GM12865 (cell line): ENCODE data around the gene MT1B.

Source experiments
- DNase-seq: peaks from one replicate; pipeline ENCODE4 v3.0.0; 2010; ENCODE audit warnings: low read depth
- H3K4me3 ChIP-seq: 2 replicates; pipeline ENCODE4 v1.5.1; 2011; ENCODE audit warnings: mild to moderate bottlenecking, low read depth, low read length, control low read depth
- TF ChIP-seq, protein P1 (sequence below): IDR thresholded peaks from 2 replicates; pipeline ENCODE4 v1.5.1; 2011; ENCODE audit warnings: low read length, control low read depth, low read depth, inconsistent platforms; ENCODE audit not compliant: insufficient read depth; ENCODE audit errors: missing control alignments

The MT1B gene

DNA sequence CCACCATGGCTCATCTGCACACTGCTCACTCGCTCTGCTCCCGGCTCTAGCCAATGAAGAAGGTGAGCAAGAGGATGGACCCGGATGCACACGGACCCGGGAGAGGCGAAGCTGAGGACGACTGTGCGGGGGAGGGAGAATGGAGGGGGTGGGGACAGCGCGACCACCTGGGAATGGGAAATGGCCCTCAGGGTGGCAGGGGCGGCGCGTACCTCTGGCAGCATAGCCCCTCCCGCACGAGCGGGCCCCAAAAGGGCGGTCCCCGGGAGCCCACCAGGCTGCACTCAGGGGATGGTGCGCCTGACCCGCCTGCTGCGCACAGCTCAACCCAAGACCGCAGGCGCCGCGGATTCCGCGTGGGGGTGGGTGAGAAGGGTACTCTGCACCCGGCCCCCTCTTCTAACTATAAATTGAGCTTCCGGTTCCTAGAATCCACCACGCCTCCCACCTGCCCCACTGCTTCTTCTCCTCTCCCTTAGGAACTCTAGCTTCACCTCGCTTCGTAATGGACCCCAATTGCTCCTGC is 24.1 kb downstream of the MT1B start:
- TF ChIP-seq, protein P1, sequence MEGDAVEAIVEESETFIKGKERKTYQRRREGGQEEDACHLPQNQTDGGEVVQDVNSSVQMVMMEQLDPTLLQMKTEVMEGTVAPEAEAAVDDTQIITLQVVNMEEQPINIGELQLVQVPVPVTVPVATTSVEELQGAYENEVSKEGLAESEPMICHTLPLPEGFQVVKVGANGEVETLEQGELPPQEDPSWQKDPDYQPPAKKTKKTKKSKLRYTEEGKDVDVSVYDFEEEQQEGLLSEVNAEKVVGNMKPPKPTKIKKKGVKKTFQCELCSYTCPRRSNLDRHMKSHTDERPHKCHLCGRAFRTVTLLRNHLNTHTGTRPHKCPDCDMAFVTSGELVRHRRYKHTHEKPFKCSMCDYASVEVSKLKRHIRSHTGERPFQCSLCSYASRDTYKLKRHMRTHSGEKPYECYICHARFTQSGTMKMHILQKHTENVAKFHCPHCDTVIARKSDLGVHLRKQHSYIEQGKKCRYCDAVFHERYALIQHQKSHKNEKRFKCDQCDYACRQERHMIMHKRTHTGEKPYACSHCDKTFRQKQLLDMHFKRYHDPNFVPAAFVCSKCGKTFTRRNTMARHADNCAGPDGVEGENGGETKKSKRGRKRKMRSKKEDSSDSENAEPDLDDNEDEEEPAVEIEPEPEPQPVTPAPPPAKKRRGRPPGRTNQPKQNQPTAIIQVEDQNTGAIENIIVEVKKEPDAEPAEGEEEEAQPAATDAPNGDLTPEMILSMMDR = no peak
- DNase-seq = no peak
- no peak overlapping the region for H3K4me3 ChIP-seq

DNA sequence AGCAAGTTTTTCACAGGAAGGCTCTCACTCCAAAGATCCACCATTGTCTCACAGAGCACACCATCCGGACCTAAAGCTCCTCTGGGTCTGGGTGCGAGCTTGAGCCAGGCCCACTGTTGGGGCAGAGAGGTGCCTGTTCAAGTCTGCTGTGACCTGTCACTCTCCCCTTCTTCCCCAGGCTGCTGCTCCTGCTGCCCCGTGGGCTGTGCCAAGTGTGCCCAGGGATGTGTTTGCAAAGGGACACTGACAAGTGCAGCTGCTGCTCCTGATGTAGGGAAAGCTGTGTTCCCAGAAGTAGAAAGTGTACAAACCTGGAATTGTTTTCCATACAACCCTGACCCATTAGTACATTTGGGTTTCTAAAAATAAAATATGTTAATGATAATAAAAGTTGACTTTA is 25.8 kb downstream of the MT1B start:
- TF ChIP-seq, protein P1 = no peak
- no peak for DNase-seq
- H3K4me3 ChIP-seq = no peak overlapping the region

DNA sequence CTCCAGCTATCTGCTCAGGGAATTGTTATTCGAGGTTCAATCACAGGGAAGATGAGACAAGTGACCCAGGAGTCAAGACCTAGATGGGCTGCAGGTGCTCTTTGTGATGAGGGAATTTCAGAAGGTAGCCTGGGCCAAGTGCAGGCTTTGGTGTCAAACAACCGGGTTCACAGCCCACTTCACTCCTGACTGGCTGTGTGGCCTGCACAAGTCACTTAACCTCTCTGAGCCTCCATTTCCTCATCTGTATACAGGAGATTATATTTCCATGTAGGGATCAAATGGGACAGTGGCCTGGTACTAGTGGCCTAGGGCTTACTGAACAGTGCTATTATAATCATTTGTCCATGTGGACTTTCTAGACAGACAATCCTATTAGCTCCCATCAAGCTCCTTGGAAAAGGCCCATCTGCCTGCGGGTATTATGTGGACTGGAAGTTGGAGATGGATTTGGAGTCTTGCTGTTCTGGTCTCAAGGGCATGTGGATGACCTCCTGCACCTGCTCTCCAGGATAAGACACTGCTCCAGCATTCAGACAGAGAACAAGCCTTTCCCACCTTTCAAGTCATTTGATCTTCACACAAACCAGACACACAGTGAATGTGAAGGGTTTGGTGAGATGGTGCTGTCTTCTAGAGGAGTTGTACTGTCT is 27.5 kb downstream of the MT1B start:
- H3K4me3 ChIP-seq = no peak overlapping the region
- no peak for DNase-seq
- TF ChIP-seq, protein P1 = no peak

DNA sequence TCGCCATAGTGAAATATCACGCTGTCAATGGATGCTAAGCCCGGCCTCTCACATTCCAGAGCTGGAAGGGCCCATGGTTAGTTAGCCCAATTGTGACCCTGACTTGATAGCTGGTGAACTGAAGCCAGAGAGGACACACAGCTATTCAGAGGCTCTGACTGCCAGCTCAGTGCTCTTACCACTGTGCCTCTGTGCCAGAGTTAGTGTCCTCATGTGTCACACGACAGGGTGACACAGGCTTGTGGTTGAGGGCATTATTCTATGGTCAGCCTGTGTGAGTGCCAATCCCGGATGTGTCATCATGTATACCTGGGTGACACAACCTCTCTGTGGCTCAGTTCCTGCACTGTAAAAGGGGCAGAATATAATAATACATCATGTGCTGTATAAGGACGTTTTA is 28.1 kb downstream of the MT1B start:
- TF ChIP-seq, protein P1 = no peak
- no peak for DNase-seq
- no peak overlapping the region for H3K4me3 ChIP-seq

DNA sequence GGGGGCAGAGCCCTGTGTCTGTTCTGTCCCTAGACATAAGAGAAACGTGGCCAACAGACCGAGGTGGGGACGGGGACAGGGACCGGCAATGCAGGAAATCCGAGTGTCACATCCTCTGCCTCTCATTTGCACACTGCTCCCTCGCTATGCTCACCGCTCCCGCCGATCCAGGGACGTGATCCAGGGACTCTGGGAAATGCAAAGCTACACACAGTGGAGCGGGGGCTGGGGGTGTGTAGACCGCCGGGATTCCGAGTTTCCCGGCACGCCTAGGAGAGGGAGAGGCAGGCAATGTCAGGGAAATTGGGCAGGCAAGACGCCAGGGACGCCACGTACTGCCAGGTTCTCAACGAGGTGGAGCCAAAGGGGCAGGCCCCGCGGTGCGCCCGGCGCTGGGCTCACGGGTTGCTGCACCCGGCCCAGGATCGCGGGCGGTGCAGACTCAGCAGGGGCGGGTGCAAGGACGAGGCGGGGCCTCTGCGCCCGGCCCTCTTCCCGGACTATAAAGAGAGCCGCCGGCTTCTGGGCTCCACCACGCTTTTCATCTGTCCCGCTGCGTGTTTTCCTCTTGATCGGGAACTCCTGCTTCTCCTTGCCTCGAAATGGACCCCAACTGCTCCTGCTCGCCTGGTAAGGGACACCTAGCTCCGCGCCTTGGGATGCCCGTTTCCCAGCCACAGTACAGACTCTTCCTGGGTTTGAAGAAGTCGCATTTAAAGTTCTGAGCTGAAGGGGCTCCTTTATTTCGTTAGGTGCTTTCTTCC is 30.4 kb downstream of the MT1B start, which contains the start of gene MT1X:
TSS of gene MT1X (plus strand) at position 532 of the 764 bp plus-strand sequence. CDS start at position 603, 71 bp downstream.
- DNase-seq = peak; percentile 94
- H3K4me3 ChIP-seq = peak within 1 kb of the TSS; percentile 63
- TF ChIP-seq, protein P1 = no peak

DNA sequence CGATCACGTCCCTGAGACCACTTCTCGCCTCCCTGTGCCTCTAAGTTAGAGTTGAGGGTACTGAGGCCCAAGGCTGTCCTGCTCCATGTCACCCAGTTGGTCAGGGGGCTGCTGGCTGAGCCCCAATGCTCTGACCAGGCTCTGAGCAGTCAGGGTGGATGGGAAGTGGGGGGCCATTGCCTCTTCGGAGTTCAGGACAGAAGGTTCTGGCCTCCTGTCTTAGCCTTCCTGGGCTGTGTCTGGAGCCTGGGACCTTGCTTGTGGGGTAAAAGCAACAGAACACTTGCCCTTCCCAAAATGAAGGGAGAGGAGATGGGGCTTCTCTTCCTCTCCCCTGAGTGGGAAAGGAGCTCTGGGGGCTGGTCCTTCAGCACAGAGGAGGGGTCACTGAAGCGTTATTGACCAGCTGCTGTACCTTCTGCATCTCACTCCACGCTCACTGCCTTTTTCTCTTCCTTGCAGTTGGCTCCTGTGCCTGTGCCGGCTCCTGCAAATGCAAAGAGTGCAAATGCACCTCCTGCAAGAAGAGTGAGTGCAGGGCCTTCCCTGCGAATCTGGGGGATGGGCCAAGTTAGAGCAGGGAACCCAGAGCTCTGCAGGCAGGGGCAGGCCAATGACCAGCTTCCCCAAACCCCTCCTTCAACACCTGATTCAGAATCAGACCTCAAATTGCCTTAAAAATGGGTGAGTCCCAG is 31.2 kb downstream of the MT1B start:
- DNase-seq = no peak
- TF ChIP-seq, protein P1 = no peak
- H3K4me3 ChIP-seq = peak overlapping the region; percentile 63
